Gastrocnemius medialis (tissue), 4 donors: Measurements from ENCODE around the gene KPNA3. TPM values are rescaled to one million over a fixed set of nuclear protein-coding genes. Genes with fewer than 3 reads are reported as not detected.
"Not testable (repeated sequence)": the region's sequence is repeated elsewhere in the genome, so short reads cannot be mapped to it uniquely, and the experiment has no call there.

Experiments used
- ATAC-seq, 2 donors: fragments of 150-250 bp; one replicate each; pipeline ENCODE4 v1.9.1; 2016
- DNase-seq, 2 donors: peaks; one replicate each; pipeline ENCODE4 v3.0.0-alpha.2; 2019
- H3K27ac ChIP-seq, 4 donors: fragments of 200-600 bp; sonication (generic); 1 replicate in 1 of 4; 2 replicates in 3 of 4; pipeline ENCODE4 v1.5.1; 2016 to 2018; ENCODE audit warnings: mild to moderate bottlenecking in 2 of 4, moderate library complexity in 1 of 4
- H3K27me3 ChIP-seq, 3 donors: fragments of 200-600 bp; sonication (generic) in 2 of 3; 1 replicate in 1 of 3; 2 replicates in 2 of 3; pipeline versions ENCODE4 v1.5.1 to v1.6.0; 2016 to 2019; ENCODE audit warnings: mild to moderate bottlenecking in 1 of 3, moderate library complexity in 1 of 3
- H3K36me3 ChIP-seq, 2 donors: fragments of 200-600 bp; sonication (generic) in 1 of 2; one replicate each; pipeline ENCODE4 v1.5.1; 2017 to 2018
- H3K4me1 ChIP-seq, 2 donors: fragments of 200-600 bp; sonication (generic) in 1 of 2; one replicate each; pipeline ENCODE4 v1.5.1; 2016 to 2017; ENCODE audit warnings: mild to moderate bottlenecking in 2 of 2
- H3K4me3 ChIP-seq, 4 donors: fragments of 200-600 bp; sonication (generic) in 3 of 4; 1 replicate in 1 of 4; 2 replicates in 3 of 4; pipeline ENCODE4 v1.5.1; 2016 to 2019; ENCODE audit warnings: mild to moderate bottlenecking in 2 of 4
- H3K9me3 ChIP-seq, 3 donors: fragments of 200-600 bp; sonication (generic) in 2 of 3; 1 replicate in 1 of 3; 2 replicates in 2 of 3; pipeline ENCODE4 v1.5.1; 2016 to 2019
- POLR2A ChIP-seq, 2 donors: fragments of 450-650 bp; IDR thresholded peaks; one replicate each; pipeline ENCODE4 v1.6.1; 2017; ENCODE audit warnings: antibody characterized with exemption in 2 of 2, mild to moderate bottlenecking in 2 of 2, moderate library complexity in 2 of 2
- in situ Hi-C, 4 donors: fragments of 200-750 bp; cut with MboI; loops; one replicate each; pipeline versions ENCODE4 v1.15.0 to v1.8.0; 2017; ENCODE audit warnings: low sequenced_read_pairs in 4 of 4
- intact Hi-C: fragments of 100-400 bp; cut with DNase I; formaldehyde crosslinking; loops from one replicate; pipeline ENCODE4 v1.15.1; 2023; ENCODE audit warnings: low total_unique reads
- total RNA-seq, 4 donors: library from RNA; depleted of rRNA; stranded (reverse); fragments of >200 nt; gene quantifications; one replicate each; pipeline versions ENCODE4 v1.1.0 to v1.2.3, GENCODE V29; 2016
- TF ChIP-seq, protein P1 (sequence below), 5 experiments: fragments of 450-650 bp in 3 of 5; fragments of 200-600 bp in 2 of 5; sonication (generic) in 2 of 5; IDR thresholded peaks in 4 of 5; conservative IDR thresholded peaks in 1 of 5; 1 replicate in 4 of 5; 2 replicates in 1 of 5; pipeline ENCODE4 v1.5.1; 2016 to 2019; ENCODE audit warnings: antibody characterized with exemption in 5 of 5, mild to moderate bottlenecking in 3 of 5, moderate library complexity in 3 of 5

The KPNA3 gene
- total RNA-seq, 4 donors from 2014 or later = 73.3 to 154 (median 113) TPM

- H3K4me1 ChIP-seq = no peaks in the 10 kb centered on the region
- ATAC-seq = no peak
- intact Hi-C loops = no loop called here
- H3K27ac ChIP-seq = no peak overlapping the region
- H3K4me3 ChIP-seq = no peak overlapping the region
- in situ Hi-C loops = no loop called here
- peaks cover 3 to 56% of the 10 kb centered on the region in 2 donors for H3K36me3 ChIP-seq
- no peak for TF ChIP-seq POLR2A (IDR thresholded peaks at IDR 0.05)
- TF ChIP-seq, protein P1, sequence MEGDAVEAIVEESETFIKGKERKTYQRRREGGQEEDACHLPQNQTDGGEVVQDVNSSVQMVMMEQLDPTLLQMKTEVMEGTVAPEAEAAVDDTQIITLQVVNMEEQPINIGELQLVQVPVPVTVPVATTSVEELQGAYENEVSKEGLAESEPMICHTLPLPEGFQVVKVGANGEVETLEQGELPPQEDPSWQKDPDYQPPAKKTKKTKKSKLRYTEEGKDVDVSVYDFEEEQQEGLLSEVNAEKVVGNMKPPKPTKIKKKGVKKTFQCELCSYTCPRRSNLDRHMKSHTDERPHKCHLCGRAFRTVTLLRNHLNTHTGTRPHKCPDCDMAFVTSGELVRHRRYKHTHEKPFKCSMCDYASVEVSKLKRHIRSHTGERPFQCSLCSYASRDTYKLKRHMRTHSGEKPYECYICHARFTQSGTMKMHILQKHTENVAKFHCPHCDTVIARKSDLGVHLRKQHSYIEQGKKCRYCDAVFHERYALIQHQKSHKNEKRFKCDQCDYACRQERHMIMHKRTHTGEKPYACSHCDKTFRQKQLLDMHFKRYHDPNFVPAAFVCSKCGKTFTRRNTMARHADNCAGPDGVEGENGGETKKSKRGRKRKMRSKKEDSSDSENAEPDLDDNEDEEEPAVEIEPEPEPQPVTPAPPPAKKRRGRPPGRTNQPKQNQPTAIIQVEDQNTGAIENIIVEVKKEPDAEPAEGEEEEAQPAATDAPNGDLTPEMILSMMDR (IDR thresholded peaks at IDR 0.05 in 4 of 5, conservative IDR thresholded peaks at IDR 0.05 in 1 of 5) = no peak
- peaks cover 0 to 7% (median 0%) of the 10 kb centered on the region in 3 donors for H3K9me3 ChIP-seq
- no peak for DNase-seq
- H3K27me3 ChIP-seq = no peaks in the 10 kb centered on the region
Measured at GRCh38 chr13:49714757-49715156, 77.7 kb downstream of the KPNA3 start.

DNA sequence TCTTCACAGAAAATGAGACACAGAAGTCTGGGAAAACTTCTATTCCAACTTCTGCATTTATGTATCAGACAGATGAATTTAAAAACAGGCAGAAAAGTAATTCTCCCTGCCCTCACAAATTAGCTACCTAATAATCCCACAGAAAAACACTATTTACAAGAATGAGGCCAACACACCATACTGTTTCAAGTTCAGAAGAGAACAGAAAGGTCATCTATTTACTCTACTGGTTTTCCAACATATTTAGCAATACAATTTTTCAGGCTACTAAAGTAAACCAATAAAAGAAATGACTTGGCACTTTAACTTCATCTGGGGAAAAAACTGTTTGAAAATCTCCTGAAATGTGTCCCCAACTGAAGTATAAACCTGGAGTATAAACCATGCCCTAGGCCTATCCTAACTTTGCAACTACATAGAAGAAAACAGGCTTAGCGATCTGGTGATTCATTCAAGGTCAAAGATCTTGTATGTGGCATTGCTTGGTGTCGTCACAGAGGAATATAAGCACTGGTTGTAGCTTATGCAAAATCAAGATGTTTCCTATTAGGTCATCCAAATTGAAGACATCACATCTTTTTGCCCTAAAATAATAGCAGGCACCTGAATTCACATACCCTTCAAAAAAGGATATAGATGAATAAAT lies 81.1 kb downstream of the KPNA3 start:
- no peaks in the 10 kb centered on the region for H3K4me1 ChIP-seq
- ATAC-seq = peak in 1 of 2 donors; percentile 68
- H3K27me3 ChIP-seq = no peaks in the 10 kb centered on the region
- in situ Hi-C loops = no loop called here
- peaks cover 0 to 45% of the 10 kb centered on the region in 2 donors for H3K36me3 ChIP-seq
- no peak overlapping the region for H3K4me3 ChIP-seq
- peak overlapping the region in 2 of 4 donors; percentile 14 for H3K27ac ChIP-seq
- TF ChIP-seq POLR2A (IDR thresholded peaks at IDR 0.05) = no peak
- TF ChIP-seq, protein P1 (IDR thresholded peaks at IDR 0.05 in 4 of 5, conservative IDR thresholded peaks at IDR 0.05 in 1 of 5) = no peak
- H3K9me3 ChIP-seq = peaks cover 0 to 7% (median 0%) of the 10 kb centered on the region in 3 donors
- no peak for DNase-seq
- intact Hi-C loops = no loop called here

GRCh38 chr13:49704264-49704663 lies 88.2 kb downstream of the KPNA3 start:
- H3K27me3 ChIP-seq, DNase-seq, H3K9me3 ChIP-seq, in situ Hi-C loops, ATAC-seq, H3K4me1 ChIP-seq, intact Hi-C loops, H3K4me3 ChIP-seq, H3K27ac ChIP-seq: not testable (repeated sequence)
- peaks cover 0 to 52% of the 10 kb centered on the region in 2 donors for H3K36me3 ChIP-seq

DNA sequence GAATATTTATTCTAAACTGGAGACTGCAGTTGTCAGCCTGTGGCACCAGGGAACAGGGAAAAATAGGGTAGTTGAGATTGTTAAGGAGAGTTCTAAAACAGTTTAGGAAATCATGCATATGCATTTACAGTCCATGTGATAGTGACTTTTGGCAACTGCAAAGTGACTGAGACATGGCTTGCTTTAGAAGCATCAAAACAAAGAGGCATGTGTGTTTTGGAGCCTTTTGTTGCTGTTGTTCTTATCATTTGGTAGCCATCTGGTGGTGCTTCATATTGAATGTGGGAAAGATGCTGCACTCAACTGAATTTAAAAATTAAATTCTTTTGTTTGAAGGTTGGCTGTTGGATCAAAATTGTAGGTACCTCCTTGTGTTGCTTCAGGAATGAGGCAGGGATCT lies 91.0 kb downstream of the KPNA3 start:
- H3K9me3 ChIP-seq = no peaks in the 10 kb centered on the region
- intact Hi-C loops (no loop called here), in situ Hi-C loops (no loop called here)
- H3K27me3 ChIP-seq = no peaks in the 10 kb centered on the region
- H3K36me3 ChIP-seq = peaks cover 0 to 57% of the 10 kb centered on the region in 2 donors
- no peak overlapping the region for H3K4me3 ChIP-seq
- no peaks in the 10 kb centered on the region for H3K4me1 ChIP-seq
- no peak for ATAC-seq
- H3K27ac ChIP-seq = no peak overlapping the region
- TF ChIP-seq POLR2A (IDR thresholded peaks at IDR 0.05) = no peak
- TF ChIP-seq, protein P1 (IDR thresholded peaks at IDR 0.05 in 4 of 5, conservative IDR thresholded peaks at IDR 0.05 in 1 of 5) = no peak
- no peak for DNase-seq

- Histone ChIP-seq H3K9me3 (no peaks in the 10 kb centered on the region), H3K4me3 (no peak overlapping the region), H3K27me3 (no peaks in the 10 kb centered on the region), H3K27ac (no peak overlapping the region), H3K36me3 (peaks cover 0 to 37% of the 10 kb centered on the region in 2 donors), H3K4me1 (no peaks in the 10 kb centered on the region)
- DNase-seq (no peak), ATAC-seq (no peak)
- in situ Hi-C loops = loop anchor here in 2 of 4 donors (10.0 kb wide), 2 partner anchors 87 to 97 kb away; partner anchors contain the start of gene KPNA3 (in 1 of the 2)
- TF ChIP-seq, protein P1 (IDR thresholded peaks at IDR 0.05 in 4 of 5, conservative IDR thresholded peaks at IDR 0.05 in 1 of 5) = no peak
- TF ChIP-seq POLR2A (IDR thresholded peaks at IDR 0.05) = no peak
- intact Hi-C loops = no loop called here
Measured at GRCh38 chr13:49697468-49697867, 95.0 kb downstream of the KPNA3 start.
